Activated naive CD8-positive, alpha-beta T cell treated with anti-CD3 and anti-CD28 coated beads, Interleukin-2, amount 50 U/mL, for 24 hours (primary cell): Measurements from ENCODE around the gene COX4I1.

Experiments
- ATAC-seq: fragments of 150-1000 bp; cut with Tn5 transposase; one replicate; pipeline ENCODE4 v1.10.0; 2021
- DNase-seq: peaks from one replicate; pipeline ENCODE4 v3.0.0; 2021
- H3K27ac Mint-ChIP-seq: one replicate; pipeline ENCODE4 v1.8.0; 2021; ENCODE audit warnings: mild to moderate bottlenecking, mixed read lengths
- H3K27me3 Mint-ChIP-seq: one replicate; pipeline ENCODE4 v1.8.0; 2021; ENCODE audit warnings: mixed read lengths
- H3K36me3 Mint-ChIP-seq: one replicate; pipeline ENCODE4 v1.8.0; 2021; ENCODE audit warnings: low read depth, mixed read lengths
- H3K4me1 Mint-ChIP-seq: one replicate; pipeline ENCODE4 v1.8.0; 2021; ENCODE audit warnings: mixed read lengths
- H3K4me3 Mint-ChIP-seq: one replicate; pipeline ENCODE4 v1.8.0; 2021; ENCODE audit warnings: mild to moderate bottlenecking, moderate library complexity, mixed read lengths
- H3K9me3 Mint-ChIP-seq: one replicate; pipeline ENCODE4 v1.8.0; 2021; ENCODE audit warnings: mixed read lengths

The COX4I1 gene

DNA sequence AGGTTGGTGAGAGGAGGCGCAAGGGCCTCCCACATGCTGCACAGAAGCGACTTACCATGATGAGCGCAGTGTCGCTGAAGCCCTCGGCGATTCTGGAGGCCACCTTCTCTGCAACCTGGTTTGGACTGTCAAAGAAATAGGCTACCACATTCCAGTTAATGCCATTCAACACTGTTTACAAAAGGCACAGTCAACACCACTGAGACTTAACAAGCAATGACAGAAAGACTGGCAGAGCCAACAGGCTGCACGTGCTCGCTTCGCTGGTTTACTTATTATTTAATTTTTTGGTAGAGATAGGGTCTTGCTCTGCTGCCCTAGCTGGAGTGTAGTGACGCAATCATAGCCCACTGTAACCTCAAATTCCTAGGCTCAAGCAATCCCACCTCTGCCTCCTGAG, 18.3 kb upstream of the COX4I1 start:
- Mint-ChIP-seq H3K27ac (no peak overlapping the region), H3K27me3 (no peaks in the 10 kb centered on the region), H3K4me3 (no peak overlapping the region), H3K4me1 (peaks cover 8% of the 10 kb centered on the region), H3K36me3 (peaks cover 46% of the 10 kb centered on the region), H3K9me3 (no peaks in the 10 kb centered on the region)
- DNase-seq (no peak), ATAC-seq (no peak)

DNA sequence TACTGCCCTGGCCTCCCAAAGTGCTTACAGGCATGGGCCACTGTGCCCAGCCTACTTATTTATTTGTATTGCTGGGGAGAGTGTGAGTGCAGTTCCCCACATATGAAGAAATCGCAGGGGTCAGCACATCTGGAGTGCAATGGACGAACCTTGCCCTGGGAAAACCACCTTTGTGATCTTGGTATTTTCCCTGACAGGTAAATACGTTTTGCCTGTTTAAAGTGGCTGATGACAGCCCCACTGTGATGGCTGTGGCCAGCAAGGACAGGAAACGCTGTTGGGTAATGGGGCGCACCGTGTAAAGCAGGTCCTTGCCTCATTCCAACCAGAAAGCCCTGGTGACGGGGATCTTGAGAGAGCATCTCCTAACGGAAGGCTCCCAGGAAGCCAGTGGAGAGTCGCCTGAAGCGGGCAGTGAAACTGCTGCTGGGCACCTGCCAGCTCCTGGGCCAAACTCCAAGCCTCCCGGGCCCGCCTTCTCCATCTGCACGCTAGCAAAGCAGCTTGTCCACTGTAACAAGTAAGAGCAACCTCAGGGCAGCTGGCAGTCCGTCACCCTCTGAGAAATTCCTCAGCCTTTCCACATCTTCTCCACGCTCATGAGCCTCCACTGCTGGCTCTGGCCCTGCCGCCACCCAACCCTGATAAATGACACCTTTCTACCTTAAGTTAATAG, 17.7 kb upstream of the COX4I1 start:
- DNase-seq (no peak), ATAC-seq (no peak)
- Mint-ChIP-seq H3K27ac (no peak overlapping the region), H3K9me3 (no peaks in the 10 kb centered on the region), H3K27me3 (no peaks in the 10 kb centered on the region), H3K4me1 (peaks cover 8% of the 10 kb centered on the region), H3K36me3 (peaks cover 46% of the 10 kb centered on the region), H3K4me3 (no peak overlapping the region)

DNA sequence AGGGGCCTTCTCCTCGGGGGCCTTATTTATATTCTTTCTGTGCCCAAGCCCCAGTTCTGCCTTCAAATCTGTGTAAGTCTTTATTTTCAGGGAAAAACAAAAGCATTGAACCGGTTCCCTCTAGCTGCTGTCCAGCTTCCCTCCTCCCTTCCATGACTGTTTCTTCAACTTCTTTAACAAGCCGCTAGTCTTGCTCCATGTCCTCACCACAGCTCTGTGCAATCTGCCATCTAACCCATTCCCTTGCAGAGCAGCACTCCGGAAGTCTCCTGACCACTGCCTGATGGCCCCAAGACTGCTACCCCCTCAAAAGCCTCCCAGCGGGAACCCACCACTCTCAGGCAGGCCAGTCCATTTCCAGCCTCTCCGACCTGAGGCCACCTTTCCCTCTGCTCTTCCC, 17.0 kb upstream of the COX4I1 start:
- Mint-ChIP-seq H3K27ac (no peak overlapping the region), H3K4me3 (no peak overlapping the region), H3K4me1 (peaks cover 8% of the 10 kb centered on the region), H3K9me3 (no peaks in the 10 kb centered on the region), H3K27me3 (no peaks in the 10 kb centered on the region), H3K36me3 (peaks cover 47% of the 10 kb centered on the region)
- ATAC-seq (no peak), DNase-seq (no peak)

DNA sequence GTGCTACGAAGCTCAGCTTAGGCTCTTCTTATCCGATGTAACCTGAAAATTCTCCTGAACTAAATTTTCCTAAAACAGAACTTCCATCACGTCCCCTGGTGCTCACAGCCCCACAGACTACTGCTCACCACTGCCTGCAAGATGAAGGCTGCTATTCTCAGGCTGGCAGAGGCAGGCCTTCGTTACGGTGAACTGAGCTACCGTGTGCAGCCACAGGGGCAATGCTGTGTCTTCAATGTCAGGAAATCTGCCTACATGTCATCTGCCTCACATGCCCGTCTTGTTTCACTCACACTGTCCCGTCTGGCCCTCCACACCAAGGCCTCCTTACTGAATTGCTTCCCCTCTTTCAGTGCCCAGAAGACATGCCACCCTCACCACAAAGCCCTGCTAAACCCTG, 16.1 kb upstream of the COX4I1 start:
- DNase-seq (no peak), ATAC-seq (no peak)
- Mint-ChIP-seq H3K36me3 (peaks cover 42% of the 10 kb centered on the region), H3K27me3 (no peaks in the 10 kb centered on the region), H3K4me3 (no peak overlapping the region), H3K27ac (no peak overlapping the region), H3K9me3 (no peaks in the 10 kb centered on the region), H3K4me1 (peaks cover 8% of the 10 kb centered on the region)

DNA sequence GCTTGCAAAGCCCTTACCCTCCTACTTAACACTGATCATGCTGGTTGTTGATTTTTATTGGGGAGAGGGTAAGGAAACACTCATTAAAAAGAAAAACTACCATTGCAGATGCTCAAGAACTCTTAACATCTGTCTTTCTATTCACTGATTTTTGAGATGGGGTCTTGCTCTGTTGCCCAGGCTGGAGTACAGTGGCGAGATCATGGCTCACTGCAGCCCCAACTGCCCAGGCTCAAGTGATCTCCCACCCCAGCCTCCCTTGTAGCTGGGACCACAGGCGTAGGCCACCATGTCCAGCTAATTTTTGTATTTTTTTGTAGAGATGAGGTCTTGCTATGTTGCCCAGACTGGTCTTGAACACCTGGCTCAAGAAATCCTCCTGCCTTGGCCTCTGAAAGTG, 14.7 kb upstream of the COX4I1 start:
- Mint-ChIP-seq H3K36me3 (peaks cover 37% of the 10 kb centered on the region), H3K27me3 (no peaks in the 10 kb centered on the region), H3K4me3 (no peak overlapping the region), H3K9me3 (no peaks in the 10 kb centered on the region), H3K27ac (no peak overlapping the region), H3K4me1 (peaks cover 5% of the 10 kb centered on the region)
- ATAC-seq (no peak), DNase-seq (no peak)

DNA sequence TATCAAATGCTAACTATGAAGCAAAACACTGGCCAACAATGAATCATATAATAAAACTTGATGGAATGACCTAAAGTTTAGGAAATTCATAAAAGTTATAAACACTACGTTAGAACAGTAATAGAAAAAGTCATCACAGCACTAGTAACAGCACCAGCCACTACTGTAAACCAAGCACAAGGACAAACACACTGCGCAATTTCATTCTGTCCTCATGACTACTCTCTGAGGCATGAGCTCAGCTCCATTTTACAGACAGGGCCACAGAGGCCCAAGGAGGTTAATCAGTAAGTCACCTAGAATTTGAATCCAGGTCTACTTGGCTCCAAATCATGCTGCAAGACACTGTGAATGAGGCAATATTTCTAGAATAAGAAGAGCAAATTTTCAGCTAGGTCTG, 13.6 kb upstream of the COX4I1 start:
- Mint-ChIP-seq H3K9me3 (no peaks in the 10 kb centered on the region), H3K27ac (no peak overlapping the region), H3K36me3 (peaks cover 30% of the 10 kb centered on the region), H3K27me3 (no peaks in the 10 kb centered on the region), H3K4me1 (peaks cover 14% of the 10 kb centered on the region), H3K4me3 (no peak overlapping the region)
- no peak for DNase-seq
- no peak for ATAC-seq

DNA sequence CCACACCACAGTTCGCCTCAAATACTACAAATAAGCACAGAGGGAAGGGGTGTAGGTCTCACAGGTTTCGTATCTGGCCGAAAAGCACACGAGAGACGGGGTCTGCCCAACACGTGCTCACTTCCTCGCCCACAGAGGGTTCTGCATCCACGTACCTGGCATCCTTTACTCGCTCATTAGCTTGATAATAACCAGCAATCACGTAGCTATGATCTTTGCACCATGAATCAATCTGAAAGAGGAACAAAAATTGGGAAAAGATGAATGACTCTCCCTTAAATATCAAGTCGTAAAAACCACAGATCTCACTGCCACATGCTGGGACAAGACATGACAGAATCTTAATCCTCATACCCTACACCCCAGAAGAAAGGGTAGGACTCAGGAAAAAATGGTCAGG, 10.7 kb upstream of the COX4I1 start:
- Mint-ChIP-seq H3K27ac (no peak overlapping the region), H3K4me3 (no peak overlapping the region), H3K9me3 (no peaks in the 10 kb centered on the region), H3K4me1 (peaks cover 28% of the 10 kb centered on the region), H3K36me3 (peaks cover 46% of the 10 kb centered on the region), H3K27me3 (no peaks in the 10 kb centered on the region)
- DNase-seq = no peak
- no peak for ATAC-seq

DNA sequence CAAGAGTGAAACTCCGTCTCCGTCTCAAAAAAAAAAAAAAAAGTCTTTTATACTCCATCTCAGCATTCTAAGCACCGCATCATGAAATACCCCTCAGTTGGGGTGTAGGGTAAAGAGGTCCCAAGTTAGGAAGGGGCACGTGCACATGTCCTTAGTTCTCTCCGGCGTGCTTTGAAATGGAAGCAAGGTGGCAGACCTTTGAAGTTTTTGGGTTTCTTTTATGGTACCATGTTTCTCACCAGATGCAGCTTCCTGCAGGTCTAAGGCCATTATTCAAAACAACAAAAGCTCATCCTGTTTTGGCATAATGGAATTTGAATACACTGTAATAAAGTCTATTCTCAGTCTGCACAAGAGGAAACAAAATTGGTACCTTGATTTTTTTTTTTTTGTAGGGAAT, 9.7 kb upstream of the COX4I1 start:
- Mint-ChIP-seq H3K36me3 (peaks cover 48% of the 10 kb centered on the region), H3K4me1 (peaks cover 30% of the 10 kb centered on the region), H3K4me3 (no peak overlapping the region), H3K27ac (no peak overlapping the region), H3K9me3 (no peaks in the 10 kb centered on the region), H3K27me3 (no peaks in the 10 kb centered on the region)
- DNase-seq (no peak), ATAC-seq (no peak)

DNA sequence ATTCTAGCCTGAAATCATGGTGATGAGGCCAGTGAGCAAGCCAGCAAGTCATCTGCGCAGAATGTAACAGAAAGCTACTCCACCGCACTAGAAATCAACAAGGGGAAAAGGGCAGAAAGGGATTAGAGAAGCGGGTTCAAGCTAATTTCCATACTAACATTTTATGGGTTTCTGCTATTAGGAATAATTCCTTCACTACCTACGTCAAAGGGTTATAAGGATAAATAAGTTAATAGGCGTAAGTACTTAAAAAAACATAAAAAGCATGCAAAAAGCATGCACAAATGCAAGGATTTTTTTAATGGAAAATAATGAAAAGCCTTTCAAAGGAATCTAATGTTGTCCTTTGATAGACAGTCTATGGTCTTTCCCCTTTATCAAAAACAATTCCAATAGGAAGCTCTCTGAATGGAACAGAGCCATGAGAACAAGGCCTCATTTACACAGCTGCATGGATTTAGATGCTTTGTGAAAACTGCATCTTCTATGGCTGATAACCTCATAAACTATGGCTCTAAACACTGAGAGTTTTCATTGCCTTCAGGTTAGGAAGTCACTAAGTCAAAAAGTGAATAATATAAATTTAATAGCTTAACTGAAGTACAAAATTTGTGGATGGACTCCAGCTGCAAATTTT, 5.7 kb upstream of the COX4I1 start:
- no peak for ATAC-seq
- DNase-seq = no peak
- no peaks in the 10 kb centered on the region for H3K27me3 Mint-ChIP-seq
- H3K4me3 Mint-ChIP-seq = no peak overlapping the region
- peaks cover 51% of the 10 kb centered on the region for H3K36me3 Mint-ChIP-seq
- no peak overlapping the region for H3K27ac Mint-ChIP-seq
- H3K9me3 Mint-ChIP-seq = no peaks in the 10 kb centered on the region
- peaks cover 55% of the 10 kb centered on the region for H3K4me1 Mint-ChIP-seq

DNA sequence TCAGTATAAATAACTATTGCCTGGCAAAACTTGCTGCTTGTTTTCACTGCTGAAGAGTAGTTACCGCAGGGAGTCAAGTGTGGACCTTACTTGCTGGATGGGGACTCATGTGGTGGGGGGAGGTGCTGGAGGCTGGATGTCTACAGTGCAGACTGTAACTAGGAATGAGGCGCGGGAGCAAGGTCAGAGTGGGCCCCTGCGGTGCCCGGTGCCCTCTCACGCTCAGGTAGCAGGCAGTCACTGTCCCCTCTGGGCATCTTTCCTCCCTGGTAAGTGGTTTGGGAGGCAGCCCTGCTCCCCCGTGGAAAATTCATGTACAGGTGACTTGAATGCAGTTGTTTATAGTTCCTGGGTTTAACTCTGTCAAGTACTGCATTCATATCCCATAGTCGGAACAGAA, 4.8 kb upstream of the COX4I1 start:
- H3K4me1 Mint-ChIP-seq = peaks cover 51% of the 10 kb centered on the region
- no peak overlapping the region for H3K4me3 Mint-ChIP-seq
- H3K9me3 Mint-ChIP-seq = no peaks in the 10 kb centered on the region
- no peak overlapping the region for H3K27ac Mint-ChIP-seq
- ATAC-seq = no peak
- no peak for DNase-seq
- H3K27me3 Mint-ChIP-seq = no peaks in the 10 kb centered on the region
- H3K36me3 Mint-ChIP-seq = peaks cover 46% of the 10 kb centered on the region

DNA sequence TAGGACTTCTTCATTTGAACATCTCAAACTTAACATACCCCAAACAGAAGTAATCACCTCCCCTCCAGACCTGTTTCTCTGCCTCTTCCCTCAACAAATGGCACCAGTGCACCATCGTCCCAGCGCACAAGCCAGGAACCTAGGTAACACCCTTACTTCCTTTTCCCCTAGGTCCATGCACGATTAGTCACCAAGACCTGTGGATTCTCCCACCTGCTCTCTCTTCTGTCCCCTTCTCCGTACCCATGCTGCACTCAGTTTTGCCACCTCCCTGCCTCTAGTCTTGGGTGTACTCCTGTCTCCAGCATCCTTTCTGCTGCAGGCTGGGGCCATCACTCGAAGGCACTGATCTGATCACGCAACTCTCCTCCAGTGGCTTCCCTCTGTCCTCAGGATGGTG, 3.3 kb upstream of the COX4I1 start:
- no peak for DNase-seq
- no peak for ATAC-seq
- Mint-ChIP-seq H3K27me3 (no peaks in the 10 kb centered on the region), H3K36me3 (peaks cover 47% of the 10 kb centered on the region), H3K27ac (no peak overlapping the region), H3K4me3 (no peak overlapping the region), H3K4me1 (peaks cover 53% of the 10 kb centered on the region), H3K9me3 (no peaks in the 10 kb centered on the region)

DNA sequence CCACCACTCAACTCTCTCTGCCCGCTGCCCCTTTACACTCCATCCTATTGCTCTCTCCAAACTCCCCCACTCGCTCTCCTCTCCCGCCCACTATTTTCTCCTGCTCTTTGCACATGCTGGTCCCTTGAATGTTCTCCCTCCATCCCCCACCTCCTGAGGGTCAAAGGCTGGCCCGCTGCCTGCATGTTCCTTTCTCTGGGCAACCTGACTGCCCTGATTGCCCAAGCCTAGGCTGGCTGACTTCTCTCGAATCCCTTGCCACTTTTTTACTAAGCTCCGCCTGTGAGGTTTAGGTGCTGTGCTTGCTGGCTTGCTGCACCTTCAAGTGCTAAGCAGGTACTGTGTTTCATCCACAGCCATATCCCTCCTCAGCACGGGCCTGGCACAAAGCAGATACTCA, 2.9 kb upstream of the COX4I1 start:
- H3K36me3 Mint-ChIP-seq = peaks cover 47% of the 10 kb centered on the region
- H3K27ac Mint-ChIP-seq = no peak overlapping the region
- H3K4me3 Mint-ChIP-seq = no peak overlapping the region
- no peak for ATAC-seq
- H3K27me3 Mint-ChIP-seq = no peaks in the 10 kb centered on the region
- H3K9me3 Mint-ChIP-seq = no peaks in the 10 kb centered on the region
- H3K4me1 Mint-ChIP-seq = peaks cover 55% of the 10 kb centered on the region
- no peak for DNase-seq

DNA sequence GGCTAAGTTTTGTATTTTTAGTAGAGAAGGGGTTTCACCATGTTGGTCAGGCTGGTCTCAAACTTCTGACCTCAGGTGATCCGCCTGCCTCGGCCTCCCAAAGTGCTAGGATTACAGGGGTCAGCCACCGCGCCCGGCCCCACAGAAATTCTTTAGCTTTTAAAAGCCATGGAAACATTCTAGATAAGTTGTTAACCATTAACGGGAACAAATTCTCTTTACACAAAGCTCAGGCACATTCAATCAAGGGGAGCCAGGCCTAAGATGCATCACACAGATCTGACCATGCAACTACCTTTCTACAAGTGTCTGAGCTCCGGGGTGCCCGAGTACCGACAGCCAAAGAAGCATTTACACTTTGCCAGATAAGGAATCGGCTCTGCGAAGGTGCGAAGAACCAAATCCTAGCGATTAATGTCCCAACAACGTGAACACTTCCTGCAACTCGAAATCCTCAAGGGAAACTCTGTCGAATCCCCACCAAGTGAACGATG, 1.2 kb upstream of the COX4I1 start:
- Mint-ChIP-seq H3K4me1 (peaks cover 56% of the 10 kb centered on the region), H3K9me3 (no peaks in the 10 kb centered on the region), H3K36me3 (peaks cover 46% of the 10 kb centered on the region), H3K4me3 (peak overlapping the region; percentile 88), H3K27me3 (no peaks in the 10 kb centered on the region), H3K27ac (peak overlapping the region; percentile 68)
- DNase-seq (no peak), ATAC-seq (no peak)

DNA sequence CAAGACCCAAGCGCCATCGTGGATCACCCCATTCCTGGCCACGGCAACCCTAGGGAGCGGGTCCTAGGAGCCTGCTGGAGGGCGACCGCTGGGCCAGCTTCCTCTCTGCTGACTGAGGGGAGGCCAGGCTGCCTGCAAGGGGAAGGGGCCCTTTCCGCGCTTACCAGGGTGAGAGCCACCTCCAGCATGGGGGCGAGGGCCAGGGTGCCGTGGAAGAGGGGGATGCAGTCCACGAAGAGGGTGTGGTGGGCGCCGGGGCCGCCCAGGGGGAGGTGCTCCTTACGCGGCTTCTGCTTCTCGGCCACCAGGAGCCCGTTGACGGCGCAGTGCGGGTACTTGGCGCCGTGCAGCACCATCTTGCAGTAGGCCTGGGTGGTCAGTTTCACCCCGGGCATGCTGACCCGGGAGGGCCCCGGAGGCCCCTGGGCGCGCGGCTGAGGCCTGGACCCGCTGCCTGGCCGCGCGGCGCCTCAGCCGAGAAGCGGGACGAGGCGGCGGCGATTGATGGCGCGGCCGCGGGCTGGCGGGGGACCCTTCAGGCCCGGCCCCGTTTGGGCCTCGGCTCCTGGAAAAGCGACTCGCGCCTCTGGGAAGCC, 496 bp upstream of the COX4I1 start:
- Mint-ChIP-seq H3K4me1 (peaks cover 57% of the 10 kb centered on the region), H3K36me3 (peaks cover 47% of the 10 kb centered on the region), H3K27ac (peak overlapping the region; percentile 82), H3K9me3 (no peaks in the 10 kb centered on the region), H3K4me3 (peak overlapping the region; percentile 88), H3K27me3 (no peaks in the 10 kb centered on the region)
- ATAC-seq = peak; percentile 34
- DNase-seq = peak; percentile 44

DNA sequence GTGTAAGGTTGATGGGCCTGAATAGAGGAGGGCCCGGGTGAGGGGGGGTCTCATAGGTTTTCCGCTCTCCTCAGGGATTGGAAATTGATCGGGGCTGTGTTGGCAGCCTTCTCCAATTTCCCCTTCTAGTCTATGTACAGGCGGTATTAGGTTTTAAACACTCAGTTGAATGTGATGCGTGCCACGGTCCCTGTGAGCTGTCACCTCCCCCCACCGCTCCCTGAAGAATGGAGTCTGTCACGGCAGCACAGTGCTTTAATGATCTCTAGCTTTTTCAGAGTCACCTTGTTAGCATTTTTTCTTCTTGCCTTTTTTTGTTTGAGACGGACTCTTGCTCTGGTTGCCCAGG, 800 bp downstream of the COX4I1 start:
- Mint-ChIP-seq H3K9me3 (no peaks in the 10 kb centered on the region), H3K4me3 (peak overlapping the region; percentile 84), H3K27me3 (no peaks in the 10 kb centered on the region), H3K4me1 (peaks cover 54% of the 10 kb centered on the region), H3K36me3 (peaks cover 53% of the 10 kb centered on the region), H3K27ac (peak overlapping the region; percentile 86)
- DNase-seq (no peak), ATAC-seq (peak; percentile 6)
